Left lung (tissue), 10 donors: Measurements from ENCODE around the gene CDH4. TPM values are rescaled to one million over a fixed set of nuclear protein-coding genes. Genes with fewer than 3 reads are reported as not detected.

Experiments used
- ATAC-seq: fragments of 200-7000 bp; cut with Tn5 transposase; one replicate; pipeline ENCODE4 v1.9.1; 2020; ENCODE audit warnings: moderate library complexity
- DNase-seq, 4 donors: peaks; one replicate each; pipeline ENCODE4 v3.0.0-alpha.2; 2013 to 2020
- H3K27ac ChIP-seq, 2 donors: fragments of 200-600 bp; sonication (generic) in 1 of 2; one replicate each; pipeline versions ENCODE4 v1.5.0 to v1.8.0; 2020 to 2021
- H3K27me3 ChIP-seq, 2 donors: fragments of 200-600 bp; sonication (generic) in 1 of 2; one replicate each; pipeline versions ENCODE4 v1.5.0 to v1.8.0; 2020 to 2021
- H3K36me3 ChIP-seq, 2 donors: fragments of 200-600 bp; sonication (generic) in 1 of 2; one replicate each; pipeline versions ENCODE4 v1.5.0 to v1.8.0; 2020 to 2021
- H3K4me1 ChIP-seq, 2 donors: fragments of 200-600 bp; one replicate each; pipeline ENCODE4 v1.8.0; 2021
- H3K4me3 ChIP-seq, 2 donors: fragments of 200-600 bp; sonication (generic) in 1 of 2; one replicate each; pipeline versions ENCODE4 v1.5.0 to v1.8.0; 2020 to 2021; ENCODE audit warnings: mild to moderate bottlenecking in 1 of 2
- H3K9me3 ChIP-seq, 2 donors: fragments of 200-600 bp; sonication (generic) in 1 of 2; one replicate each; pipeline versions ENCODE4 v1.5.0 to v1.8.0; 2020 to 2021
- CTCF ChIP-seq, 2 donors: fragments of 200-600 bp; sonication (generic) in 1 of 2; IDR thresholded peaks; one replicate each; pipeline versions ENCODE4 v1.5.0 to v1.8.0; 2021; ENCODE audit warnings: antibody characterized with exemption in 2 of 2
- intact Hi-C, 2 donors: fragments of 100-400 bp; cut with DNase I; formaldehyde crosslinking; loops; one replicate each; pipeline versions ENCODE4 v1.11.2 to v1.14.2; 2022
- polyA plus RNA-seq, 6 donors: library from polyadenylated mRNA; unstranded; fragments of 120-200 nt; gene quantifications; one replicate each; pipeline ENCODE4 v1.2.1, GENCODE V29; 2013; ENCODE audit not compliant: insufficient read length in 6 of 6
- total RNA-seq, 2 donors: library from RNA; stranded (reverse); fragmentation: NEBNext Ultra II Directional; extraction: Animal tissue kit (Norgen Biotek cat#: 25700); gene quantifications; one replicate each; pipeline ENCODE4 v1.2.1, GENCODE V29; 2021
- donor health status: DM: no; HTN: yes; CAD: no.
- donor health status: DM: no; HTN: no; CAD: no.

CDH4 gene
- total and polyA plus RNA-seq, 8 donors: 0.24 to 10.8 (median 5.1) TPM

GRCh38 chr20:61665528-61666470 lies 413.7 kb downstream of the CDH4 start:
- no peaks in the 10 kb centered on the region for H3K4me1 ChIP-seq
- peak in 1 of 4 donors; percentile 55 for DNase-seq
- no peak overlapping the region for H3K4me3 ChIP-seq
- peaks cover 0 to 13% of the 10 kb centered on the region in 2 donors for H3K9me3 ChIP-seq
- TF ChIP-seq CTCF (IDR thresholded peaks at IDR 0.05): no peak
- intact Hi-C loops: no loop called here
- no peak for ATAC-seq
- no peak overlapping the region for H3K27ac ChIP-seq
- no peaks in the 10 kb centered on the region for H3K36me3 ChIP-seq
- H3K27me3 ChIP-seq: peaks cover 0 to 63% of the 10 kb centered on the region in 2 donors

GRCh38 chr20:61666471-61666832 lies 414.4 kb downstream of the CDH4 start:
- DNase-seq: peak in 1 of 4 donors; percentile 49
- H3K4me3 ChIP-seq: no peak overlapping the region
- H3K27ac ChIP-seq: no peak overlapping the region
- no peak for ATAC-seq
- H3K27me3 ChIP-seq: peaks cover 0 to 63% of the 10 kb centered on the region in 2 donors
- H3K4me1 ChIP-seq: no peaks in the 10 kb centered on the region
- H3K9me3 ChIP-seq: peaks cover 0 to 13% of the 10 kb centered on the region in 2 donors
- TF ChIP-seq CTCF (IDR thresholded peaks at IDR 0.05): no peak
- intact Hi-C loops: no loop called here
- H3K36me3 ChIP-seq: no peaks in the 10 kb centered on the region

- Histone ChIP-seq H3K36me3 (no peaks in the 10 kb centered on the region), H3K27me3 (peaks cover 0 to 62% of the 10 kb centered on the region in 2 donors), H3K9me3 (peaks cover 0 to 13% of the 10 kb centered on the region in 2 donors), H3K27ac (no peak overlapping the region), H3K4me3 (no peak overlapping the region), H3K4me1 (no peaks in the 10 kb centered on the region)
- TF ChIP-seq CTCF (IDR thresholded peaks at IDR 0.05): no peak
- DNase-seq: peak in 1 of 4 donors; percentile 57
- intact Hi-C loops: no loop called here
- no peak for ATAC-seq
Observed at GRCh38 chr20:61667056-61667792, 415.2 kb downstream of the CDH4 start.

GRCh38 chr20:61668065-61668650 lies 416.1 kb downstream of the CDH4 start:
- H3K27me3 ChIP-seq: peaks cover 0 to 53% of the 10 kb centered on the region in 2 donors
- no peaks in the 10 kb centered on the region for H3K4me1 ChIP-seq
- no peak for TF ChIP-seq CTCF (IDR thresholded peaks at IDR 0.05)
- no peaks in the 10 kb centered on the region for H3K36me3 ChIP-seq
- peaks cover 0 to 12% of the 10 kb centered on the region in 2 donors for H3K9me3 ChIP-seq
- ATAC-seq: no peak
- no peak overlapping the region for H3K4me3 ChIP-seq
- DNase-seq: no peak
- intact Hi-C loops: no loop called here
- H3K27ac ChIP-seq: no peak overlapping the region
